Measurements from ENCODE around the gene NNMT.

DNA sequence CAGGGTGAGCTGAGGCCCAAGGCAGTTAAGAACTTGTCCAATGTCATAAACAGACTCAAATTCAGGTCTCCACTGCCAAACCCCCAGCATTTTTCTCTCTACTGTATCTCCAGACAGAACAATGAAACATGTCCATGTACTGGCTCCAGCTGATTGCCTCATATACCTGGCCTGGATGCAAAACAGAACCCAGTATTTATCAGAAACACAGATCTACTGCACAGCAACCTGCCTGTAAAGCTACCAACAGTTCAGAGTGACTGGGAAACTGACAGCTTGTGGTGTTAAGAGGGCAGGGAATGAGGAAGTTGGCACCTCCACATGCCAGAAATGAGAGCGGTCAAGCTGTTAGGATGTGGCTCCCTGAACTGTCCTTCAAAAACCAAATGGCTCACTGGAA, 62.5 kb downstream of the NNMT start:
- TF ChIP-seq POLR2AphosphoS5 (IDR thresholded peaks at IDR 0.05; ENCODE audit: low read depth, low read length) (no peak), EZH2phosphoT487 (IDR thresholded peaks at IDR 0.05; ENCODE audit: borderline replicate concordance, low read depth) (no peak), EP300 (IDR thresholded peaks at IDR 0.05; ENCODE audit: borderline replicate concordance in 1 of 2, low read depth in 1 of 2, low read length in 1 of 2) (no peak), MEF2A (IDR thresholded peaks at IDR 0.05; ENCODE audit: borderline replicate concordance, low read depth) (no peak), CHD2 (IDR thresholded peaks at IDR 0.05; ENCODE audit: low read length, partially characterized antibody) (no peak)
- TF ChIP-seq, protein P1, sequence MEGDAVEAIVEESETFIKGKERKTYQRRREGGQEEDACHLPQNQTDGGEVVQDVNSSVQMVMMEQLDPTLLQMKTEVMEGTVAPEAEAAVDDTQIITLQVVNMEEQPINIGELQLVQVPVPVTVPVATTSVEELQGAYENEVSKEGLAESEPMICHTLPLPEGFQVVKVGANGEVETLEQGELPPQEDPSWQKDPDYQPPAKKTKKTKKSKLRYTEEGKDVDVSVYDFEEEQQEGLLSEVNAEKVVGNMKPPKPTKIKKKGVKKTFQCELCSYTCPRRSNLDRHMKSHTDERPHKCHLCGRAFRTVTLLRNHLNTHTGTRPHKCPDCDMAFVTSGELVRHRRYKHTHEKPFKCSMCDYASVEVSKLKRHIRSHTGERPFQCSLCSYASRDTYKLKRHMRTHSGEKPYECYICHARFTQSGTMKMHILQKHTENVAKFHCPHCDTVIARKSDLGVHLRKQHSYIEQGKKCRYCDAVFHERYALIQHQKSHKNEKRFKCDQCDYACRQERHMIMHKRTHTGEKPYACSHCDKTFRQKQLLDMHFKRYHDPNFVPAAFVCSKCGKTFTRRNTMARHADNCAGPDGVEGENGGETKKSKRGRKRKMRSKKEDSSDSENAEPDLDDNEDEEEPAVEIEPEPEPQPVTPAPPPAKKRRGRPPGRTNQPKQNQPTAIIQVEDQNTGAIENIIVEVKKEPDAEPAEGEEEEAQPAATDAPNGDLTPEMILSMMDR (IDR thresholded peaks at IDR 0.05): no peak
